ENCODE measurements around the gene TBXA2R. TPM values are rescaled to one million over a fixed set of nuclear protein-coding genes. Genes with fewer than 3 reads are reported as not detected.

TBXA2R gene
- total RNA-seq, 4 donors from 2014 or later: 4.4 to 11.4 (median 7.2) TPM

- Histone ChIP-seq H3K9me3 (no peaks in the 10 kb centered on the region), H3K27ac (no peak overlapping the region), H3K36me3 (peaks cover 0 to 78% (median 12%) of the 10 kb centered on the region in 3 donors), H3K4me3 (no peak overlapping the region), H3K27me3 (no peaks in the 10 kb centered on the region), H3K4me1 (peaks cover 0 to 25% (median 19%) of the 10 kb centered on the region in 4 donors)
- no peak for TF ChIP-seq CTCF (IDR thresholded peaks at IDR 0.05)
- TF ChIP-seq EP300 (IDR thresholded peaks at IDR 0.05): no peak
- no peak for TF ChIP-seq POLR2A (IDR thresholded peaks at IDR 0.05)
- WGBS, 2 donors: 96 to 97% methylated on average over 33 of the region's 33 CpGs
- no peak for DNase-seq (ENCODE audit: low spot score in 2 of 2)
These were observed 5.7 kb upstream of the TBXA2R start for GRCh38 chr19:3612330-3612729.

- no peak for DNase-seq (ENCODE audit: low spot score in 2 of 2)
- WGBS, 2 donors: 95% methylated on average over 36 of the region's 36 CpGs
- Histone ChIP-seq H3K9me3 (no peaks in the 10 kb centered on the region), H3K27me3 (no peaks in the 10 kb centered on the region), H3K36me3 (peaks cover 0 to 73% (median 12%) of the 10 kb centered on the region in 3 donors), H3K4me3 (no peak overlapping the region), H3K4me1 (peaks cover 0 to 30% (median 24%) of the 10 kb centered on the region in 4 donors), H3K27ac (no peak overlapping the region)
- TF ChIP-seq CTCF (IDR thresholded peaks at IDR 0.05): no peak
- TF ChIP-seq POLR2A (IDR thresholded peaks at IDR 0.05): no peak
- no peak for TF ChIP-seq EP300 (IDR thresholded peaks at IDR 0.05)
These were observed 5.2 kb upstream of the TBXA2R start for GRCh38 chr19:3611841-3612240.

- Histone ChIP-seq H3K4me3 (no peak overlapping the region), H3K9me3 (no peaks in the 10 kb centered on the region), H3K27ac (peak overlapping the region in 2 of 4 donors; percentile 40 to 64), H3K36me3 (peaks cover 0 to 65% (median 12%) of the 10 kb centered on the region in 3 donors), H3K27me3 (no peaks in the 10 kb centered on the region), H3K4me1 (peaks cover 0 to 38% (median 31%) of the 10 kb centered on the region in 4 donors)
- no peak for DNase-seq (ENCODE audit: low spot score in 2 of 2)
- WGBS, 2 donors: 76 to 78% methylated on average over 23 to 30 of the region's 41 CpGs
- TF ChIP-seq CTCF (IDR thresholded peaks at IDR 0.05) (no peak), POLR2A (IDR thresholded peaks at IDR 0.05) (no peak), EP300 (IDR thresholded peaks at IDR 0.05) (no peak)
These were observed 4.4 kb upstream of the TBXA2R start for GRCh38 chr19:3610745-3611717.

GRCh38 chr19:3609779-3610719 is 3.4 kb upstream of the TBXA2R start:
- no peak for DNase-seq (ENCODE audit: low spot score in 2 of 2)
- no peak overlapping the region for H3K4me3 ChIP-seq
- H3K4me1 ChIP-seq: peaks cover 0 to 48% (median 39%) of the 10 kb centered on the region in 4 donors
- H3K27ac ChIP-seq: peak overlapping the region in 2 of 4 donors; percentile 40 to 89
- H3K27me3 ChIP-seq: no peaks in the 10 kb centered on the region
- no peak for TF ChIP-seq CTCF (IDR thresholded peaks at IDR 0.05)
- TF ChIP-seq POLR2A (IDR thresholded peaks at IDR 0.05): no peak
- no peak for TF ChIP-seq EP300 (IDR thresholded peaks at IDR 0.05)
- 64 to 67% methylated on average over 21 to 23 of the region's 24 CpGs for WGBS, 2 donors
- no peaks in the 10 kb centered on the region for H3K9me3 ChIP-seq
- H3K36me3 ChIP-seq: peaks cover 0 to 55% (median 12%) of the 10 kb centered on the region in 3 donors
